Upper lobe of left lung (tissue), 6 donors: ENCODE data around the gene PDGFD. TPM values are rescaled to one million over a fixed set of nuclear protein-coding genes. Genes with fewer than 3 reads are reported as not detected.

Source experiments
- ATAC-seq, 2 donors: fragments of 200-7000 bp; cut with Tn5 transposase; one replicate each; pipeline ENCODE4 v1.9.1; 2022; ENCODE audit warnings: mild to moderate bottlenecking in 2 of 2, moderate library complexity in 2 of 2; ENCODE audit not compliant: low FRiP score in 2 of 2
- DNase-seq, 2 donors: peaks; one replicate each; pipeline ENCODE4 v3.0.0-alpha.2; 2019 to 2020
- H3K27ac ChIP-seq, 4 donors: fragments of 200-600 bp; sonication (generic); one replicate each; pipeline ENCODE4 v1.5.1; 2016 to 2019
- H3K27me3 ChIP-seq, 4 donors: fragments of 200-600 bp; sonication (generic); one replicate each; pipeline ENCODE4 v1.5.1; 2017 to 2019
- H3K36me3 ChIP-seq, 4 donors: fragments of 200-600 bp; sonication (generic); one replicate each; pipeline ENCODE4 v1.5.1; 2016 to 2019
- H3K4me1 ChIP-seq, 4 donors: fragments of 200-600 bp; sonication (generic); one replicate each; pipeline ENCODE4 v1.5.1; 2018 to 2019
- H3K4me3 ChIP-seq, 4 donors: fragments of 200-600 bp; sonication (generic); one replicate each; pipeline ENCODE4 v1.5.1; 2017 to 2019; ENCODE audit warnings: mild to moderate bottlenecking in 2 of 4, moderate library complexity in 1 of 4
- H3K9me3 ChIP-seq, 4 donors: fragments of 200-600 bp; sonication (generic); one replicate each; pipeline ENCODE4 v1.5.1; 2018 to 2019
- CTCF ChIP-seq, 6 experiments: fragments of 450-650 bp in 4 of 6; fragments of 200-600 bp in 2 of 6; sonication (generic) in 2 of 6; IDR thresholded peaks; one replicate each; pipeline ENCODE4 v1.5.1; 2016 to 2019; ENCODE audit warnings: antibody characterized with exemption in 6 of 6
- EP300 ChIP-seq, 4 donors: sonication (generic); formaldehyde crosslinking; IDR thresholded peaks; one replicate each; pipeline ENCODE4 v1.5.1; 2017; ENCODE audit warnings: antibody characterized with exemption in 4 of 4, control low read depth in 2 of 4
- POLR2A ChIP-seq, 4 donors: fragments of 450-650 bp; IDR thresholded peaks; one replicate each; pipeline ENCODE4 v1.5.1; 2016 to 2017; ENCODE audit warnings: antibody characterized with exemption in 4 of 4, mild to moderate bottlenecking in 2 of 4
- POLR2AphosphoS5 ChIP-seq, 2 donors: sonication (generic); formaldehyde crosslinking; IDR thresholded peaks; one replicate each; pipeline ENCODE4 v1.5.1; 2017; ENCODE audit warnings: antibody characterized with exemption in 2 of 2
- WGBS, 2 donors: methylation state at CpG; one replicate each; pipeline ENCODE4 v1.1.5; 2017 to 2018; 5-methylcytosine and 5-hydroxymethylcytosine counted together
- total RNA-seq, 6 donors: library from RNA; depleted of rRNA in 4 of 6; stranded (reverse); fragments of >200 nt in 4 of 6; gene quantifications; one replicate each; pipeline versions ENCODE4 v1.1.0 to v1.2.1, GENCODE V29; 2016 to 2021
- donor health status: DM: no; HTN: no; CAD: no; lungs with moderate emphysema.
- donor health status: DM: no; HTN: yes; CAD: no; lungs with severe emphysema.

Gene PDGFD
- total RNA-seq, 6 donors from 2014 or later, result 2.1 to 6.6 (median 2.7) TPM; not detected in 1

- Histone ChIP-seq H3K9me3 (no peaks in the 10 kb centered on the region), H3K27me3 (no peaks in the 10 kb centered on the region), H3K27ac (no peak overlapping the region), H3K4me1 (no peaks in the 10 kb centered on the region), H3K4me3 (no peak overlapping the region), H3K36me3 (no peaks in the 10 kb centered on the region)
- ATAC-seq (no peak), DNase-seq (no peak)
- 77 to 87% methylated on average over 4 of the region's 4 CpGs for WGBS, 2 donors
- TF ChIP-seq POLR2A (IDR thresholded peaks at IDR 0.05) (no peak), EP300 (IDR thresholded peaks at IDR 0.05) (no peak), POLR2AphosphoS5 (IDR thresholded peaks at IDR 0.05) (no peak), CTCF (IDR thresholded peaks at IDR 0.05) (no peak)
Measured at GRCh38 chr11:104120493-104121137, 43.3 kb downstream of the PDGFD start.

GRCh38 chr11:104118105-104118744, 45.7 kb downstream of the PDGFD start:
- 81 to 83% methylated on average over 1 of the region's 1 CpG for whole genome bisulfite sequencing, 2 donors
- no peaks in the 10 kb centered on the region for H3K9me3 ChIP-seq
- H3K4me3 ChIP-seq, result no peak overlapping the region
- H3K27ac ChIP-seq, result no peak overlapping the region
- no peak for ATAC-seq
- no peaks in the 10 kb centered on the region for H3K4me1 ChIP-seq
- DNase-seq, result no peak
- TF ChIP-seq POLR2AphosphoS5 (IDR thresholded peaks at IDR 0.05) (no peak), POLR2A (IDR thresholded peaks at IDR 0.05) (no peak), CTCF (IDR thresholded peaks at IDR 0.05) (no peak), EP300 (IDR thresholded peaks at IDR 0.05) (no peak)
- H3K27me3 ChIP-seq, result no peaks in the 10 kb centered on the region
- H3K36me3 ChIP-seq, result no peaks in the 10 kb centered on the region

GRCh38 chr11:104113541-104113940, 50.4 kb downstream of the PDGFD start:
- H3K27me3 ChIP-seq, result no peaks in the 10 kb centered on the region
- TF ChIP-seq POLR2A (IDR thresholded peaks at IDR 0.05), result no peak
- TF ChIP-seq CTCF (IDR thresholded peaks at IDR 0.05), result no peak
- TF ChIP-seq EP300 (IDR thresholded peaks at IDR 0.05), result no peak
- TF ChIP-seq POLR2AphosphoS5 (IDR thresholded peaks at IDR 0.05), result no peak
- ATAC-seq, result no peak
- H3K9me3 ChIP-seq, result no peaks in the 10 kb centered on the region
- H3K4me1 ChIP-seq, result no peaks in the 10 kb centered on the region
- no peaks in the 10 kb centered on the region for H3K36me3 ChIP-seq
- H3K4me3 ChIP-seq, result no peak overlapping the region
- no peak for DNase-seq
- no peak overlapping the region for H3K27ac ChIP-seq
- 84 to 88% methylated on average over 2 of the region's 2 CpGs for WGBS, 2 donors

- no peak for TF ChIP-seq CTCF (IDR thresholded peaks at IDR 0.05)
- TF ChIP-seq EP300 (IDR thresholded peaks at IDR 0.05), result no peak
- TF ChIP-seq POLR2AphosphoS5 (IDR thresholded peaks at IDR 0.05), result no peak
- no peak for TF ChIP-seq POLR2A (IDR thresholded peaks at IDR 0.05)
- Histone ChIP-seq H3K4me3 (no peak overlapping the region), H3K27ac (no peak overlapping the region), H3K36me3 (no peaks in the 10 kb centered on the region), H3K27me3 (no peaks in the 10 kb centered on the region), H3K9me3 (no peaks in the 10 kb centered on the region), H3K4me1 (no peaks in the 10 kb centered on the region)
- ATAC-seq, result peak in 1 of 2 donors; percentile 23
- WGBS, 2 donors, result 72 to 79% methylated on average over 5 of the region's 5 CpGs
- DNase-seq, result no peak
Measured at GRCh38 chr11:104106136-104106754, 57.7 kb downstream of the PDGFD start.
